Measurements from ENCODE around the gene SIX1. TPM values are rescaled to one million over a fixed set of nuclear protein-coding genes. Genes with fewer than 3 reads are reported as not detected.

Gene SIX1
- total RNA-seq, 2 donors from 2014 or later = 0.13 TPM; not detected in 1

- H3K4me1 Mint-ChIP-seq = peaks cover 14% of the 10 kb centered on the region
- no peak overlapping the region for H3K27ac Mint-ChIP-seq
- H3K36me3 Mint-ChIP-seq (ENCODE audit: low read depth) = no peaks in the 10 kb centered on the region
- H3K27ac ChIP-seq (ENCODE audit: low read depth, low read length) = no peak overlapping the region
- H3K36me3 ChIP-seq (ENCODE audit: control insufficient read depth, insufficient read depth, low read length) = no peaks in the 10 kb centered on the region
- no peaks in the 10 kb centered on the region for H3K4me1 ChIP-seq (ENCODE audit: control insufficient read depth, insufficient read depth, low read length)
- H3K4me3 ChIP-seq (ENCODE audit: low read length) = no peak overlapping the region
- no peaks in the 10 kb centered on the region for H3K9me3 Mint-ChIP-seq
- no peaks in the 10 kb centered on the region for H3K27me3 Mint-ChIP-seq (ENCODE audit: insufficient read depth)
- DNase-seq = no peak
- TF ChIP-seq CTCF (conservative IDR thresholded peaks at IDR 0.05) = no peak
- no peak overlapping the region for H3K9ac ChIP-seq (ENCODE audit: extremely low read depth, low read length, poor library complexity, severe bottlenecking)
- H3K4me3 Mint-ChIP-seq = no peak overlapping the region
- H3K9me3 ChIP-seq (ENCODE audit: control insufficient read depth, low read length) = no peaks in the 10 kb centered on the region
- H3K27me3 ChIP-seq (ENCODE audit: control insufficient read depth, insufficient read depth, low read length, poor library complexity, severe bottlenecking) = no peaks in the 10 kb centered on the region
Observed at GRCh38 chr14:60686865-60687264, 37.6 kb upstream of the SIX1 start.

DNA sequence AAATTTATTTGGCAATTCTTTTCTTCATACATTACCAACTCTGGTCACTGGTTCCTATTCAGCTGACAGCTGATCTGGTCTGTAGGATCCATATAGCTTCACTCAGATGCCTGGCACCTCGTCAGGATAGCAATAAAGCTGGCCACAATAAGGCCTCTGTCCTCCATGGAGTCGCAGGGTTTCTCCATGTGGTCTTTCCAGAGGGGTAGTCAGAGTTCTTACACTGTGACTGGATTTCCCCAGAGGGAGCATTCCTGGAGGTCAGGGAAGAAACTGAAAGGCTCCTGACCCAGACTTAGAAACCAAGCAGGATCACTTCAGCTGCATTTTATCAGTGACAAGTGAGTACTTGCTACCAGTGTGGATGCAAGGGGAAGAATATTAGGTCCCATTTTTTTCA lies 34.9 kb upstream of the SIX1 start:
- Histone ChIP-seq H3K4me3 (ENCODE audit: low read length) (no peak overlapping the region), H3K36me3 (ENCODE audit: control insufficient read depth, insufficient read depth, low read length) (no peaks in the 10 kb centered on the region), H3K4me1 (ENCODE audit: control insufficient read depth, insufficient read depth, low read length) (no peaks in the 10 kb centered on the region), H3K9ac (ENCODE audit: extremely low read depth, low read length, poor library complexity, severe bottlenecking) (no peak overlapping the region), H3K9me3 (ENCODE audit: control insufficient read depth, low read length) (no peaks in the 10 kb centered on the region), H3K27me3 (ENCODE audit: control insufficient read depth, insufficient read depth, low read length, poor library complexity, severe bottlenecking) (no peaks in the 10 kb centered on the region), H3K27ac (ENCODE audit: low read depth, low read length) (no peak overlapping the region)
- 90 to 95% methylated on average over 2 of the region's 2 CpGs for WGBS, 2 experiments (ENCODE audit: insufficient coverage in 1 of 2, insufficient read length in 1 of 2)
- Mint-ChIP-seq H3K9me3 (no peaks in the 10 kb centered on the region), H3K27me3 (ENCODE audit: insufficient read depth) (peaks cover 2% of the 10 kb centered on the region), H3K4me3 (no peak overlapping the region), H3K4me1 (peaks cover 16% of the 10 kb centered on the region), H3K27ac (no peak overlapping the region), H3K36me3 (ENCODE audit: low read depth) (no peaks in the 10 kb centered on the region)
- no peak for TF ChIP-seq CTCF (conservative IDR thresholded peaks at IDR 0.05)
- DNase-seq = no peak

- Mint-ChIP-seq H3K36me3 (ENCODE audit: low read depth) (no peaks in the 10 kb centered on the region), H3K4me1 (peaks cover 2% of the 10 kb centered on the region), H3K9me3 (no peaks in the 10 kb centered on the region), H3K4me3 (no peak overlapping the region), H3K27me3 (ENCODE audit: insufficient read depth) (peaks cover 2% of the 10 kb centered on the region), H3K27ac (no peak overlapping the region)
- Histone ChIP-seq H3K4me3 (ENCODE audit: low read length) (no peak overlapping the region), H3K9me3 (ENCODE audit: control insufficient read depth, low read length) (no peaks in the 10 kb centered on the region), H3K9ac (ENCODE audit: extremely low read depth, low read length, poor library complexity, severe bottlenecking) (no peak overlapping the region), H3K27me3 (ENCODE audit: control insufficient read depth, insufficient read depth, low read length, poor library complexity, severe bottlenecking) (no peaks in the 10 kb centered on the region), H3K4me1 (ENCODE audit: control insufficient read depth, insufficient read depth, low read length) (no peaks in the 10 kb centered on the region), H3K27ac (ENCODE audit: low read depth, low read length) (no peak overlapping the region), H3K36me3 (ENCODE audit: control insufficient read depth, insufficient read depth, low read length) (no peaks in the 10 kb centered on the region)
- no peak for TF ChIP-seq CTCF (conservative IDR thresholded peaks at IDR 0.05)
- no peak for DNase-seq
Observed at GRCh38 chr14:60681271-60681670, 32.0 kb upstream of the SIX1 start.

Data from endodermal cell (in vitro differentiated cells).